Measurements from ENCODE around the gene SFRP5.

Gene SFRP5

DNA sequence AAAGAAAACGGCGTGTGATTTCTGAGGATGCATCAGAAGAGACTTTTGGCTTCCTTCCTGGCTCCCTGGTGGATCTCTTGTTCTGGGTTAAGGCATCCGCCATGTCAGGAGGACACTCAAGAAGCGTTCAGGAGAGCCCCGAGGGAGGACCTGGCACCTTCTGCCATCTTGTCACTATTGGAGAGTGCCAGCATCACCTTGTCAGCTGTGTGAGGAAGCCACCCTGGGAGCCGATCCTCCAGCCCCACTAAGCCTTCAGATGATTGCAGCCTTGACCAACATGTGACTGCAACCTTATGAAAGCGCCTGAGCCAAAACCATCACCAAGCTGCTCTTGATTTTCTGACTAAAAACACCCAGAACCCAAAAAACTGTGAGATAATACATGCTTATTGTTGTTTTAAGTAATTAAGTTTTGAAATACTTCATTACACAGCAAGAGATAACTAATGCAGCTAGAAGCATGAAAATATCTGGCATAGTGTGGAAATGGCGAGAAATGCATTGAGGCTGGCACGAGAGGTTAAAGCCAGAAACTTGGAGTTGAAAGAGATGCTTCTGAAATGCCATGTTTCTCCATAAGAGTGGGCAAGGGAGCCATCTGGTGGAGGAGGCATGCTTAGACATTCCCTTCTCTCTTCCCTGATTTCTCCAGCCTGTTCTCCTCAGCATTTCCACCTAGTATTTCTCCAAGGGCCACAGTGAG lies 40.3 kb downstream of the SFRP5 start:
- ChIA-PET POLR2A (no interaction called here), CTCF (interaction anchor here (0.8 to 28.5 kb wide), 13 partner anchors 10 to 163 kb away, joined by 3 to 552 read pairs (median 4); partner anchors contain the start of genes ANKRD2, AVPI1 and MARVELD1)
- TF ChIP-seq, protein P1, sequence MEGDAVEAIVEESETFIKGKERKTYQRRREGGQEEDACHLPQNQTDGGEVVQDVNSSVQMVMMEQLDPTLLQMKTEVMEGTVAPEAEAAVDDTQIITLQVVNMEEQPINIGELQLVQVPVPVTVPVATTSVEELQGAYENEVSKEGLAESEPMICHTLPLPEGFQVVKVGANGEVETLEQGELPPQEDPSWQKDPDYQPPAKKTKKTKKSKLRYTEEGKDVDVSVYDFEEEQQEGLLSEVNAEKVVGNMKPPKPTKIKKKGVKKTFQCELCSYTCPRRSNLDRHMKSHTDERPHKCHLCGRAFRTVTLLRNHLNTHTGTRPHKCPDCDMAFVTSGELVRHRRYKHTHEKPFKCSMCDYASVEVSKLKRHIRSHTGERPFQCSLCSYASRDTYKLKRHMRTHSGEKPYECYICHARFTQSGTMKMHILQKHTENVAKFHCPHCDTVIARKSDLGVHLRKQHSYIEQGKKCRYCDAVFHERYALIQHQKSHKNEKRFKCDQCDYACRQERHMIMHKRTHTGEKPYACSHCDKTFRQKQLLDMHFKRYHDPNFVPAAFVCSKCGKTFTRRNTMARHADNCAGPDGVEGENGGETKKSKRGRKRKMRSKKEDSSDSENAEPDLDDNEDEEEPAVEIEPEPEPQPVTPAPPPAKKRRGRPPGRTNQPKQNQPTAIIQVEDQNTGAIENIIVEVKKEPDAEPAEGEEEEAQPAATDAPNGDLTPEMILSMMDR (IDR thresholded peaks at IDR 0.05; ENCODE audit: control extremely low read depth, extremely low read depth, low read depth, missing control alignments), result peak; percentile 79
- peak; percentile 55 for DNase-seq (ENCODE audit: extremely low spot score)

DNA sequence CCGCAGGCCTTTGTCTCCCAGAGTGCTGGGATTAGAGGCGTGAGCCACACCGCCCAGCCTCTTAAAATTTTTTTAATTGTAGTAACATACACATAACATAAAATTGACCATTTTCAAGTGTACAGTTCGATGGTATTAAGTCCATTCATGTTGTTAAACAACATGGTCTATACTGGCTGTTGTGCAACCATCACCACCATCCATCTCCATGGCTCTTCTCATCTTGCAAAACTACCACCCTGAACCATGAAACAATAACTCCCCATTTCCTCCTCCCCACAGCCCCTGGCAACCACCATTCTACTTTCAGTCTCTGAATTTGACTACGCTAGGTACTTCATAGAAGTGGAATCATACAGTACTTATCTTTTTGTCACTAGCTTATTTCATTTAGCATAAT lies 42.8 kb downstream of the SFRP5 start:
- ChIA-PET CTCF (interaction anchor here (1.4 to 28.5 kb wide), 4 partner anchors 21 to 157 kb away, joined by 4 to 552 read pairs (median 64); partner anchors contain the start of genes AVPI1 and MARVELD1), POLR2A (interaction anchor here (0.6 kb wide), 1 partner anchor 11 kb away, joined by 4 read pairs; no protein-coding TSS in a partner anchor)
- TF ChIP-seq, protein P1 (IDR thresholded peaks at IDR 0.05; ENCODE audit: control extremely low read depth, extremely low read depth, low read depth, missing control alignments), result no peak
- DNase-seq (ENCODE audit: extremely low spot score), result no peak

DNA sequence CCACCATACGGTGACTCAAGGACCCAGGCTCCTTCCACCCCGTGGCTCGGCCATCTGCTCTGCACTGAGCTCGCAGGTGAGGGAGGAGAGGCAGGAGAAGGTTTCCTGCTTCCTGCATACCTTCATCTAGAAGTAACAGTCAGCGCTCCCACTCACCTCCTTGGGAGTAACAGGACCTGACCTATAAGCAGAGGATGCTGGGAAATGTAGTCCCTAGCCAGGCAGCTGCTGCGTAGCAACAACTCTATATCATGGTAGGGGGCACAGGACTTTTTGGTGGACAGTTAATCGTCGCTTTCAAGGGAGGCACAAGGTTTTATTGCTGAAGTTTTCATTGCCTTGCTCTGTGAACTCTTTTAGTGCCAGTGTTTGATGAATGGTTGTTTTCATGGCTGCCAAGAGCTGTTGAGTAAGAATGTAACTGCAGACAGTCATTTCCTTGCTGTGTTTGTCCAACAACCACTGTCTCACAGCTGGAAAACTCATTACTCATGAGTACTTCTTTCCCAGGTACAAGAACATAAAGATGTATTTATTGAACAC lies 45.1 kb downstream of the SFRP5 start:
- TF ChIP-seq, protein P1 (IDR thresholded peaks at IDR 0.05; ENCODE audit: control extremely low read depth, extremely low read depth, low read depth, missing control alignments), result no peak
- ChIA-PET CTCF (interaction anchor here (1.8 to 28.5 kb wide), 5 partner anchors 9 to 50 kb away, joined by 5 to 552 read pairs (median 8); partner anchors contain the start of genes MARVELD1 and ZFYVE27), POLR2A (no interaction called here)
- DNase-seq (ENCODE audit: extremely low spot score), result no peak

DNA sequence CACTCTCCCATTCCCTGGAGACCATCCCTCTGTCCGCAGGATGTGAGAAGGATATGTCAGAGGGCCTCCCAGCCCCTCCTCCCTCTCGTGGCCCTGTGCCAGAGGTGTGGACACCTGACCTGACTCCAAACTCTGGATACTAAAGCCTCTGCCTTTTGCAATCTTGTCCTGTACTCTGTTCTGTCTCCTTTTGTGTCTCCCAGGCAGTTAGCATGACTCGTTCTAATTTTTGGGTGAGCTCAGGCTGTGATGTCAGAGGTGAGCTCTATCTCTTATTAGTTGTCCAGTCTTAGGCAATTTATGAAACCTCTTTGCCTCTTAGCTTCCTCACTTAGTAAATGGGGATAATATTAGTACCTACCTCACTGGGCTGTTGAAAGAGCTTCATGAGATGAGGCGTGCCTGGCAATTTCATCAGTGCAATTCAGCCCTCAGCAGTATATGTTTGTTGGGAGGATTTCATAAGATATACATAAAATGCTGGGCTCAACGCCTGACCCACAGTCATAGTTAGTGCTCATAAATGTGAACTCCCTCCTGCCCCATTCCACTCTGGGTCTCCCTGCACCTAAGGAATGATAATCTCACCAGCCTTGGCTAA lies 47.4 kb downstream of the SFRP5 start:
- ChIA-PET POLR2A (no interaction called here), CTCF (interaction anchor here (0.8 to 28.5 kb wide), 8 partner anchors 9 to 190 kb away, joined by 3 to 552 read pairs (median 4); partner anchors contain the start of genes AVPI1, MARVELD1 and ZFYVE27)
- no peak for DNase-seq (ENCODE audit: extremely low spot score)
- TF ChIP-seq, protein P1 (IDR thresholded peaks at IDR 0.05; ENCODE audit: control extremely low read depth, extremely low read depth, low read depth, missing control alignments), result no peak

DNA sequence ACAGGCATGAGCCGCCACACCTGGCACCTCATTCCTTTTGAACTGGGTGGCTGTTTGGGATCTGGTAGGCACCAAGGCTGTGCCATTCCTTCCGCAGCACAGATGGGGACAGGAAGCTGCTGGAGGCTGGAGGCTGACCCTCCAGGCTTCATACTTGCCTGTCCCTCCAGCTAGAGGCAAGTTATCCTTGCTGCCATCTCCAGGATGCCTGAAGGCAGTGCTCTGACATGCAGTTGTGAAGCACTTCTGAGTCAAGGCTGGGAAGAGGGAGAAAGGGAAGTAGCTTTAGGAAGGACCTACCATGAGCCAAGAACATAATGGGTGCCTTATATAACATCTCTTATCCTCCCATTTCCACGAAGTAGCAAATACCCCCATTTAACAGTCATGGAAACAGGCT lies 48.8 kb downstream of the SFRP5 start:
- TF ChIP-seq, protein P1 (IDR thresholded peaks at IDR 0.05; ENCODE audit: control extremely low read depth, extremely low read depth, low read depth, missing control alignments), result no peak
- no peak for DNase-seq (ENCODE audit: extremely low spot score)
- POLR2A ChIA-PET, result no interaction called here
- CTCF ChIA-PET, result interaction anchor here (1.3 to 28.5 kb wide), 3 partner anchors 10 to 43 kb away, joined by 4 to 552 read pairs (median 95); partner anchors contain the start of genes MARVELD1 and ZFYVE27

Data from GM10248 (cell line).